ENCODE results near the gene LAMA2. TPM values are rescaled to one million over a fixed set of nuclear protein-coding genes. Genes with fewer than 3 reads are reported as not detected.
A peak's percentile ranks its signal among the peaks of the same experiment; 100 is the strongest.

LAMA2 gene
- total RNA-seq, 1 experiment from 2014 or later = 8.2 TPM

DNA sequence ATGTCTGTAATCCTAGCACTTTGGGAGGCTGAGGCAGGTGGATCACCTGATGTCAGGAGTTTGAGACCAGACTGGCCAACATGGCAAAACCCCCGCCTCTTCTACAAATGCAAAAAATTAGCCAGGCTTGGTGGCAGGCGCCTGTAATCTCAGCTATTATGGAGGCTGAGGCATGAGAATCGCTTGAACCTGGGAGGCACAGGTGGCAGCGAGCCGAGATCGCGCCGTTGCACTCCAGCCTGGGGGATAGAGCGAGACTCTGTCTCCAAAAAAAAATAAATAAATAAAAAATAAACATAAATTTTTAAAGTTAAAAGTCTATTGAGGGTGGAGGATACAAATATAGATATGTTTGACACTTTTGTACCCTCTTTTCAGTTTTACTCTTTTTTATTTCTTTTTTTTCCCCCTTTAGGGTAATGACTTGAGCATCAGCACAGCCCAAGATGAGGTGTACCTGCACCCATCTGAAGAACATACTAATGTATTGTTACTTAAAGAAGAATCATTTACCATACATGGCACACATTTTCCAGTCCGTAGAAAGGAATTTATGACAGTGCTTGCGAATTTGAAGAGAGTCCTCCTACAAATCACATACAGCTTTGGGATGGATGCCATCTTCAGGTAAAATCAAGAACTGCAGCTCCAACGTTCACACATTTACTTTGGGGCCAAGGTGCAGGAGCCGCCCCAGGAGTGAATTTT is 368.9 kb downstream of the LAMA2 start:
- H3K27ac ChIP-seq (ENCODE audit: low read depth, low read length) = no peak overlapping the region
- ATAC-seq = peak; percentile 93
- intact Hi-C loops (cut with micrococcal nuclease) = loop anchor here (1.0 to 5.0 kb wide), 3 partner anchors 445 to 1515 kb away; no protein-coding TSS in a partner anchor
- no TSS peak for BruUV-seq (replicated peaks)
- no peak overlapping the region for H3K4me3 ChIP-seq (replicated peaks in 1 of 2; ENCODE audit: low read depth in 1 of 2, low read length in 2 of 2)
- no peak overlapping the region for H3K9ac ChIP-seq (ENCODE audit: low read length)
- DNase-seq (ENCODE audit: low read depth, low spot score) = peak; percentile 73
- peak overlapping the region; percentile 92 for H2AFZ ChIP-seq (ENCODE audit: low read depth, low read length, poor library complexity, severe bottlenecking)
- ChIA-PET POLR2A (interaction anchor here (1.0 kb wide), 1 partner anchor 521 kb away, joined by 3 read pairs; no protein-coding TSS in a partner anchor), RAD21 (ENCODE audit: low non-redundant PET in 1 of 2, low total read pairs in 2 of 2, uncharacterized antibody in 2 of 2, unreplicated experiment in 2 of 2) (interaction anchor here in 1 of 2 experiments (1.4 kb wide), 1 partner anchor 444 kb away, joined by 5 read pairs; no protein-coding TSS in a partner anchor), CTCF (interaction anchor here (0.7 to 1.8 kb wide), 7 partner anchors 9 to 735 kb away, joined by 3 to 9 read pairs (median 3); no protein-coding TSS in a partner anchor)
- no peaks in the 10 kb centered on the region for H3K79me2 ChIP-seq (ENCODE audit: insufficient read depth, low read length)
- peaks cover 3 to 10% of the 10 kb centered on the region in 2 experiments; a peak in 3 of 4 replicates for H3K4me1 ChIP-seq (ENCODE audit: control insufficient read depth in 1 of 2, insufficient read depth in 2 of 2, low read length in 2 of 2)
- no peaks in the 10 kb centered on the region for H3K9me2 ChIP-seq (ENCODE audit: insufficient read depth)
- peak overlapping the region; percentile 62 for H3K4me2 ChIP-seq (ENCODE audit: low read length)
- no peaks in the 10 kb centered on the region for H4K20me1 ChIP-seq (ENCODE audit: insufficient read depth)
- no peaks in the 10 kb centered on the region for H3K27me3 ChIP-seq (ENCODE audit: insufficient read depth, low read length)
- no peaks in the 10 kb centered on the region for H3K9me3 ChIP-seq (ENCODE audit: control insufficient read depth in 1 of 2, insufficient read depth in 1 of 2, low read depth in 1 of 2, low read length in 2 of 2)
- no peaks in the 10 kb centered on the region for H3K36me3 ChIP-seq (ENCODE audit: control insufficient read depth in 1 of 2, insufficient read depth in 2 of 2, low read length in 2 of 2)
- TF ChIP-seq EZH2 (IDR thresholded peaks at IDR 0.05) = no peak
- TF ChIP-seq, protein P1, sequence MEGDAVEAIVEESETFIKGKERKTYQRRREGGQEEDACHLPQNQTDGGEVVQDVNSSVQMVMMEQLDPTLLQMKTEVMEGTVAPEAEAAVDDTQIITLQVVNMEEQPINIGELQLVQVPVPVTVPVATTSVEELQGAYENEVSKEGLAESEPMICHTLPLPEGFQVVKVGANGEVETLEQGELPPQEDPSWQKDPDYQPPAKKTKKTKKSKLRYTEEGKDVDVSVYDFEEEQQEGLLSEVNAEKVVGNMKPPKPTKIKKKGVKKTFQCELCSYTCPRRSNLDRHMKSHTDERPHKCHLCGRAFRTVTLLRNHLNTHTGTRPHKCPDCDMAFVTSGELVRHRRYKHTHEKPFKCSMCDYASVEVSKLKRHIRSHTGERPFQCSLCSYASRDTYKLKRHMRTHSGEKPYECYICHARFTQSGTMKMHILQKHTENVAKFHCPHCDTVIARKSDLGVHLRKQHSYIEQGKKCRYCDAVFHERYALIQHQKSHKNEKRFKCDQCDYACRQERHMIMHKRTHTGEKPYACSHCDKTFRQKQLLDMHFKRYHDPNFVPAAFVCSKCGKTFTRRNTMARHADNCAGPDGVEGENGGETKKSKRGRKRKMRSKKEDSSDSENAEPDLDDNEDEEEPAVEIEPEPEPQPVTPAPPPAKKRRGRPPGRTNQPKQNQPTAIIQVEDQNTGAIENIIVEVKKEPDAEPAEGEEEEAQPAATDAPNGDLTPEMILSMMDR (IDR thresholded peaks at IDR 0.05 in 2 of 3, conservative IDR thresholded peaks at IDR 0.05 in 1 of 3; ENCODE audit: borderline replicate concordance in 1 of 3, insufficient read depth in 1 of 3, low read depth in 2 of 3, low read length in 2 of 3) = peak; percentile 64 to 87 (median 75); a peak in 5 of 6 replicates
- no peak for TF ChIP-seq SP1 (IDR thresholded peaks at IDR 0.05; ENCODE audit: low read depth)
- peak; percentile 90 for TF ChIP-seq RAD21 (IDR thresholded peaks at IDR 0.05; ENCODE audit: low read depth)
